H9 (cell line): ENCODE results near the gene LASP1. TPM values are rescaled to one million over a fixed set of nuclear protein-coding genes. Genes with fewer than 3 reads are reported as not detected.

ENCODE experiments used
- DNase-seq: peaks from one replicate; pipeline ENCODE4 v3.0.0-alpha.2; 2017
- H2AFZ ChIP-seq: one replicate; pipeline ENCODE4 v1.6.1; 2013; ENCODE audit warnings: mild to moderate bottlenecking, low read length, control low read depth, moderate library complexity
- H2AK5ac ChIP-seq: 2 replicates; pipeline ENCODE4 v1.6.1; 2013; ENCODE audit warnings: low read length, control low read depth, mixed read lengths; ENCODE audit not compliant: insufficient read length
- H2BK120ac ChIP-seq: one replicate; pipeline ENCODE4 v1.6.1; 2013; ENCODE audit warnings: low read depth, mild to moderate bottlenecking, low read length, control low read depth, inconsistent platforms; ENCODE audit not compliant: poor library complexity, severe bottlenecking
- H2BK12ac ChIP-seq: 2 replicates; pipeline ENCODE4 v1.6.1; 2013; ENCODE audit warnings: low read length, control low read depth, mixed read lengths, low read depth; ENCODE audit not compliant: insufficient read length
- H2BK15ac ChIP-seq: 2 replicates; pipeline ENCODE4 v1.6.1; 2013; ENCODE audit warnings: low read depth, low read length, control low read depth
- H2BK20ac ChIP-seq: one replicate; pipeline ENCODE4 v1.6.1; 2013; ENCODE audit warnings: low read depth, mild to moderate bottlenecking, low read length, control low read depth, inconsistent platforms; ENCODE audit not compliant: poor library complexity, severe bottlenecking
- H2BK5ac ChIP-seq: 2 replicates; pipeline ENCODE4 v1.6.1; 2013; ENCODE audit warnings: low read length, control low read depth, mixed read lengths; ENCODE audit not compliant: insufficient read length
- H3K14ac ChIP-seq: 2 replicates; pipeline ENCODE4 v1.6.1; 2013; ENCODE audit warnings: low read length, control low read depth; ENCODE audit not compliant: insufficient read depth
- H3K18ac ChIP-seq: 2 replicates; pipeline ENCODE4 v1.6.1; 2013; ENCODE audit warnings: low read depth, mild to moderate bottlenecking, mixed read lengths, low read length, control low read depth; ENCODE audit not compliant: insufficient read length
- H3K23ac ChIP-seq: 2 replicates; pipeline ENCODE4 v1.6.1; 2013; ENCODE audit warnings: low read length, control low read depth, mixed read lengths, low read depth; ENCODE audit not compliant: insufficient read length
- H3K23me2 ChIP-seq: 2 replicates; pipeline ENCODE4 v1.6.1; 2013; ENCODE audit warnings: low read depth, mild to moderate bottlenecking, mixed read lengths, low read length, control low read depth; ENCODE audit not compliant: insufficient read length, poor library complexity, severe bottlenecking
- H3K27ac ChIP-seq: 2 replicates; pipeline ENCODE4 v1.5.1; 2013; ENCODE audit warnings: low read length, control low read depth, mixed read lengths, low read depth; ENCODE audit not compliant: insufficient read length
- H3K27me3 ChIP-seq: 2 replicates; pipeline ENCODE4 v1.6.1; 2013; ENCODE audit warnings: low read length, control low read depth, inconsistent platforms; ENCODE audit not compliant: insufficient read depth
- H3K4ac ChIP-seq: 2 replicates; pipeline ENCODE4 v1.6.1; 2013; ENCODE audit warnings: low read depth, mild to moderate bottlenecking, control low read depth, inconsistent platforms, low read length, moderate library complexity
- H3K4me1 ChIP-seq: 2 replicates; pipeline ENCODE4 v1.6.1; 2013; ENCODE audit warnings: low read length, control low read depth, inconsistent platforms; ENCODE audit not compliant: insufficient read depth
- H3K4me2 ChIP-seq: 2 replicates; pipeline ENCODE4 v1.6.1; 2013; ENCODE audit warnings: low read length, control low read depth, mixed read lengths; ENCODE audit not compliant: insufficient read length, insufficient read depth
- H3K56ac ChIP-seq: 2 replicates; pipeline ENCODE4 v1.6.1; 2013; ENCODE audit warnings: low read depth, mild to moderate bottlenecking, mixed read lengths, low read length, control low read depth; ENCODE audit not compliant: insufficient read length
- H3K79me1 ChIP-seq: 2 replicates; pipeline ENCODE4 v1.6.1; 2013; ENCODE audit warnings: low read depth, mild to moderate bottlenecking, moderate library complexity, low read length, control low read depth, inconsistent platforms; ENCODE audit not compliant: insufficient read depth, poor library complexity, severe bottlenecking
- H3K79me2 ChIP-seq: 2 replicates; pipeline ENCODE4 v1.6.1; 2013; ENCODE audit warnings: low read length, control low read depth, inconsistent platforms; ENCODE audit not compliant: insufficient read depth
- H3K9ac ChIP-seq: 2 replicates; pipeline ENCODE4 v1.6.1; 2013; ENCODE audit warnings: low read length, control low read depth, mixed read lengths; ENCODE audit not compliant: insufficient read length; ENCODE audit errors: extremely low read depth
- H3K9me3 ChIP-seq: one replicate; pipeline ENCODE4 v1.6.1; 2013; ENCODE audit warnings: low read depth, low read length, inconsistent platforms; ENCODE audit not compliant: control insufficient read depth
- H3T11ph ChIP-seq: one replicate; pipeline ENCODE4 v1.6.1; 2013; ENCODE audit warnings: mild to moderate bottlenecking, low read length, control low read depth, inconsistent platforms
- H4K20me1 ChIP-seq: one replicate; pipeline ENCODE4 v1.6.1; 2013; ENCODE audit not compliant: control insufficient read depth, insufficient read length, insufficient read depth
- H4K5ac ChIP-seq: 2 replicates; pipeline ENCODE4 v1.6.1; 2013; ENCODE audit warnings: low read depth, mild to moderate bottlenecking, mixed read lengths, low read length, control low read depth; ENCODE audit not compliant: insufficient read length
- H4K8ac ChIP-seq: replicated peaks from 2 replicates; pipeline ENCODE4 v1.6.1; 2013; ENCODE audit warnings: low read length, control low read depth, mixed read lengths, low read depth; ENCODE audit not compliant: insufficient read length
- H4K91ac ChIP-seq: 2 replicates; pipeline ENCODE4 v1.6.1; 2013; ENCODE audit warnings: low read depth, mild to moderate bottlenecking, moderate library complexity, mixed read lengths, low read length, control low read depth; ENCODE audit not compliant: insufficient read length
- H3K27ac Mint-ChIP-seq, 3 experiments: 2 replicates in 2 of 3; 3 replicates in 1 of 3; pipeline ENCODE4 v1.8.0; 2020 to 2021; ENCODE audit warnings: mixed read lengths in 3 of 3, mild to moderate bottlenecking in 1 of 3, moderate library complexity in 1 of 3
- H3K27me3 Mint-ChIP-seq: 2 replicates; pipeline ENCODE4 v1.8.0; 2021; ENCODE audit warnings: low read depth, mild to moderate bottlenecking, moderate library complexity, mixed read lengths
- H3K36me3 Mint-ChIP-seq, 3 experiments: 2 replicates in 2 of 3; 3 replicates in 1 of 3; pipeline ENCODE4 v1.8.0; 2020 to 2021; ENCODE audit warnings: low read depth in 3 of 3, mixed read lengths in 3 of 3; ENCODE audit not compliant: insufficient read depth in 1 of 3
- H3K4me1 Mint-ChIP-seq, 2 experiments: 2 replicates each; pipeline ENCODE4 v1.8.0; 2020; ENCODE audit warnings: mixed read lengths in 2 of 2
- H3K4me3 Mint-ChIP-seq, 2 experiments: 2 replicates in 1 of 2; 3 replicates in 1 of 2; pipeline ENCODE4 v1.8.0; 2020 to 2021; ENCODE audit warnings: mild to moderate bottlenecking in 2 of 2, mixed read lengths in 2 of 2, moderate library complexity in 1 of 2
- H3K9me3 Mint-ChIP-seq, 2 experiments: 2 replicates in 1 of 2; 3 replicates in 1 of 2; pipeline ENCODE4 v1.8.0; 2020; ENCODE audit warnings: mild to moderate bottlenecking in 2 of 2, mixed read lengths in 2 of 2, moderate library complexity in 1 of 2
- CTCF ChIP-seq: fragments of 200-600 bp; sonication (generic); conservative IDR thresholded peaks from 3 replicates; pipeline ENCODE4 v1.8.0; 2021; ENCODE audit warnings: antibody characterized with exemption, mild to moderate bottlenecking
- WGBS: extraction: QIAGEN DNeasy Blood & Tissue Kit; methylation state at CpG from one replicate; pipeline ENCODE4 v1.1.7; 2013; ENCODE audit warnings: missing lambda C conversion rate, low lambda C conversion rate, mixed read lengths; ENCODE audit not compliant: insufficient read length; ENCODE audit errors: extremely low coverage; 5-methylcytosine and 5-hydroxymethylcytosine counted together
- total RNA-seq: library from RNA; stranded (reverse); gene quantifications from 2 replicates; pipeline ENCODE4 v1.2.1, GENCODE V29; 2021

Gene LASP1
- total RNA-seq, 1 experiment from 2014 or later = 121 TPM

- no peaks in the 10 kb centered on the region; the same call in 1 of the 2 replicates for H3K27me3 Mint-ChIP-seq
- no peak overlapping the region for H3K14ac ChIP-seq
- no peaks in the 10 kb centered on the region for H3K9me3 ChIP-seq
- H3K9me3 Mint-ChIP-seq = peaks cover 0 to 3% of the 10 kb centered on the region in 2 experiments; a peak in 2 of 5 replicates
- H3K4me2 ChIP-seq = no peak overlapping the region
- TF ChIP-seq CTCF = no peak
- H3K18ac ChIP-seq = no peak overlapping the region
- no peak overlapping the region for H2BK20ac ChIP-seq
- H3T11ph ChIP-seq = no peak overlapping the region
- H3K27ac ChIP-seq = no peak overlapping the region
- peak; percentile 75 for DNase-seq
- H3K4ac ChIP-seq = no peak overlapping the region
- H3K9ac ChIP-seq = no peak overlapping the region
- no peaks in the 10 kb centered on the region for H3K27me3 ChIP-seq
- no peak overlapping the region for H2AFZ ChIP-seq
- no peaks in the 10 kb centered on the region for H3K79me2 ChIP-seq
- H2BK5ac ChIP-seq = no peak overlapping the region
- H3K4me1 Mint-ChIP-seq = no peaks in the 10 kb centered on the region
- H2BK12ac ChIP-seq = no peak overlapping the region
- H3K4me1 ChIP-seq = no peaks in the 10 kb centered on the region
- H3K23ac ChIP-seq = no peak overlapping the region
- no peak overlapping the region for H2BK120ac ChIP-seq
- H4K5ac ChIP-seq = no peak overlapping the region
- no peak overlapping the region for H4K8ac ChIP-seq
- WGBS = no CpG with 5 or more reads among the region's 8 CpGs
- H2BK15ac ChIP-seq = no peak overlapping the region
- no peaks in the 10 kb centered on the region for H4K20me1 ChIP-seq
- H3K27ac Mint-ChIP-seq = peak overlapping the region in 2 of 3 experiments; percentile 7 to 67; a peak in 2 of 7 replicates
- no peaks in the 10 kb centered on the region for H3K79me1 ChIP-seq
- no peaks in the 10 kb centered on the region for H3K23me2 ChIP-seq
- H3K36me3 Mint-ChIP-seq = no peaks in the 10 kb centered on the region
- H3K4me3 Mint-ChIP-seq = peak overlapping the region in 1 of 2 experiments; percentile 45; a peak in 3 of 5 replicates
- no peak overlapping the region for H3K56ac ChIP-seq
- no peak overlapping the region for H4K91ac ChIP-seq
- no peak overlapping the region for H2AK5ac ChIP-seq
Observed at GRCh38 chr17:38861399-38861843, 8.4 kb upstream of the LASP1 start.
